H9 (cell line): Measurements from ENCODE around the gene UBE2B. TPM values are rescaled to one million over a fixed set of nuclear protein-coding genes. Genes with fewer than 3 reads are reported as not detected.

Experiments used
- DNase-seq: peaks from one replicate; pipeline ENCODE4 v3.0.0-alpha.2; 2017
- H2AFZ ChIP-seq: one replicate; pipeline ENCODE4 v1.6.1; 2013; ENCODE audit warnings: mild to moderate bottlenecking, low read length, control low read depth, moderate library complexity
- H2AK5ac ChIP-seq: 2 replicates; pipeline ENCODE4 v1.6.1; 2013; ENCODE audit warnings: low read length, control low read depth, mixed read lengths; ENCODE audit not compliant: insufficient read length
- H2BK120ac ChIP-seq: one replicate; pipeline ENCODE4 v1.6.1; 2013; ENCODE audit warnings: low read depth, mild to moderate bottlenecking, low read length, control low read depth, inconsistent platforms; ENCODE audit not compliant: poor library complexity, severe bottlenecking
- H2BK12ac ChIP-seq: 2 replicates; pipeline ENCODE4 v1.6.1; 2013; ENCODE audit warnings: low read length, control low read depth, mixed read lengths, low read depth; ENCODE audit not compliant: insufficient read length
- H2BK15ac ChIP-seq: 2 replicates; pipeline ENCODE4 v1.6.1; 2013; ENCODE audit warnings: low read depth, low read length, control low read depth
- H2BK20ac ChIP-seq: one replicate; pipeline ENCODE4 v1.6.1; 2013; ENCODE audit warnings: low read depth, mild to moderate bottlenecking, low read length, control low read depth, inconsistent platforms; ENCODE audit not compliant: poor library complexity, severe bottlenecking
- H2BK5ac ChIP-seq: 2 replicates; pipeline ENCODE4 v1.6.1; 2013; ENCODE audit warnings: low read length, control low read depth, mixed read lengths; ENCODE audit not compliant: insufficient read length
- H3K14ac ChIP-seq: 2 replicates; pipeline ENCODE4 v1.6.1; 2013; ENCODE audit warnings: low read length, control low read depth; ENCODE audit not compliant: insufficient read depth
- H3K18ac ChIP-seq: 2 replicates; pipeline ENCODE4 v1.6.1; 2013; ENCODE audit warnings: low read depth, mild to moderate bottlenecking, mixed read lengths, low read length, control low read depth; ENCODE audit not compliant: insufficient read length
- H3K23ac ChIP-seq: 2 replicates; pipeline ENCODE4 v1.6.1; 2013; ENCODE audit warnings: low read length, control low read depth, mixed read lengths, low read depth; ENCODE audit not compliant: insufficient read length
- H3K23me2 ChIP-seq: 2 replicates; pipeline ENCODE4 v1.6.1; 2013; ENCODE audit warnings: low read depth, mild to moderate bottlenecking, mixed read lengths, low read length, control low read depth; ENCODE audit not compliant: insufficient read length, poor library complexity, severe bottlenecking
- H3K27ac ChIP-seq: 2 replicates; pipeline ENCODE4 v1.5.1; 2013; ENCODE audit warnings: low read length, control low read depth, mixed read lengths, low read depth; ENCODE audit not compliant: insufficient read length
- H3K27me3 ChIP-seq: 2 replicates; pipeline ENCODE4 v1.6.1; 2013; ENCODE audit warnings: low read length, control low read depth, inconsistent platforms; ENCODE audit not compliant: insufficient read depth
- H3K4ac ChIP-seq: 2 replicates; pipeline ENCODE4 v1.6.1; 2013; ENCODE audit warnings: low read depth, mild to moderate bottlenecking, control low read depth, inconsistent platforms, low read length, moderate library complexity
- H3K4me1 ChIP-seq: 2 replicates; pipeline ENCODE4 v1.6.1; 2013; ENCODE audit warnings: low read length, control low read depth, inconsistent platforms; ENCODE audit not compliant: insufficient read depth
- H3K4me2 ChIP-seq: 2 replicates; pipeline ENCODE4 v1.6.1; 2013; ENCODE audit warnings: low read length, control low read depth, mixed read lengths; ENCODE audit not compliant: insufficient read length, insufficient read depth
- H3K56ac ChIP-seq: 2 replicates; pipeline ENCODE4 v1.6.1; 2013; ENCODE audit warnings: low read depth, mild to moderate bottlenecking, mixed read lengths, low read length, control low read depth; ENCODE audit not compliant: insufficient read length
- H3K79me1 ChIP-seq: 2 replicates; pipeline ENCODE4 v1.6.1; 2013; ENCODE audit warnings: low read depth, mild to moderate bottlenecking, moderate library complexity, low read length, control low read depth, inconsistent platforms; ENCODE audit not compliant: insufficient read depth, poor library complexity, severe bottlenecking
- H3K79me2 ChIP-seq: 2 replicates; pipeline ENCODE4 v1.6.1; 2013; ENCODE audit warnings: low read length, control low read depth, inconsistent platforms; ENCODE audit not compliant: insufficient read depth
- H3K9ac ChIP-seq: 2 replicates; pipeline ENCODE4 v1.6.1; 2013; ENCODE audit warnings: low read length, control low read depth, mixed read lengths; ENCODE audit not compliant: insufficient read length; ENCODE audit errors: extremely low read depth
- H3K9me3 ChIP-seq: one replicate; pipeline ENCODE4 v1.6.1; 2013; ENCODE audit warnings: low read depth, low read length, inconsistent platforms; ENCODE audit not compliant: control insufficient read depth
- H3T11ph ChIP-seq: one replicate; pipeline ENCODE4 v1.6.1; 2013; ENCODE audit warnings: mild to moderate bottlenecking, low read length, control low read depth, inconsistent platforms
- H4K20me1 ChIP-seq: one replicate; pipeline ENCODE4 v1.6.1; 2013; ENCODE audit not compliant: control insufficient read depth, insufficient read length, insufficient read depth
- H4K5ac ChIP-seq: 2 replicates; pipeline ENCODE4 v1.6.1; 2013; ENCODE audit warnings: low read depth, mild to moderate bottlenecking, mixed read lengths, low read length, control low read depth; ENCODE audit not compliant: insufficient read length
- H4K8ac ChIP-seq: replicated peaks from 2 replicates; pipeline ENCODE4 v1.6.1; 2013; ENCODE audit warnings: low read length, control low read depth, mixed read lengths, low read depth; ENCODE audit not compliant: insufficient read length
- H4K91ac ChIP-seq: 2 replicates; pipeline ENCODE4 v1.6.1; 2013; ENCODE audit warnings: low read depth, mild to moderate bottlenecking, moderate library complexity, mixed read lengths, low read length, control low read depth; ENCODE audit not compliant: insufficient read length
- H3K27ac Mint-ChIP-seq, 3 experiments: 2 replicates in 2 of 3; 3 replicates in 1 of 3; pipeline ENCODE4 v1.8.0; 2020 to 2021; ENCODE audit warnings: mixed read lengths in 3 of 3, mild to moderate bottlenecking in 1 of 3, moderate library complexity in 1 of 3
- H3K27me3 Mint-ChIP-seq: 2 replicates; pipeline ENCODE4 v1.8.0; 2021; ENCODE audit warnings: low read depth, mild to moderate bottlenecking, moderate library complexity, mixed read lengths
- H3K36me3 Mint-ChIP-seq, 3 experiments: 2 replicates in 2 of 3; 3 replicates in 1 of 3; pipeline ENCODE4 v1.8.0; 2020 to 2021; ENCODE audit warnings: low read depth in 3 of 3, mixed read lengths in 3 of 3; ENCODE audit not compliant: insufficient read depth in 1 of 3
- H3K4me1 Mint-ChIP-seq, 2 experiments: 2 replicates each; pipeline ENCODE4 v1.8.0; 2020; ENCODE audit warnings: mixed read lengths in 2 of 2
- H3K4me3 Mint-ChIP-seq, 2 experiments: 2 replicates in 1 of 2; 3 replicates in 1 of 2; pipeline ENCODE4 v1.8.0; 2020 to 2021; ENCODE audit warnings: mild to moderate bottlenecking in 2 of 2, mixed read lengths in 2 of 2, moderate library complexity in 1 of 2
- H3K9me3 Mint-ChIP-seq, 2 experiments: 2 replicates in 1 of 2; 3 replicates in 1 of 2; pipeline ENCODE4 v1.8.0; 2020; ENCODE audit warnings: mild to moderate bottlenecking in 2 of 2, mixed read lengths in 2 of 2, moderate library complexity in 1 of 2
- CTCF ChIP-seq: fragments of 200-600 bp; sonication (generic); conservative IDR thresholded peaks from 3 replicates; pipeline ENCODE4 v1.8.0; 2021; ENCODE audit warnings: antibody characterized with exemption, mild to moderate bottlenecking
- WGBS: extraction: QIAGEN DNeasy Blood & Tissue Kit; methylation state at CpG from one replicate; pipeline ENCODE4 v1.1.7; 2013; ENCODE audit warnings: missing lambda C conversion rate, low lambda C conversion rate, mixed read lengths; ENCODE audit not compliant: insufficient read length; ENCODE audit errors: extremely low coverage; 5-methylcytosine and 5-hydroxymethylcytosine counted together
- total RNA-seq: library from RNA; stranded (reverse); gene quantifications from 2 replicates; pipeline ENCODE4 v1.2.1, GENCODE V29; 2021

The UBE2B gene
- total RNA-seq, 1 experiment from 2014 or later: 50.3 TPM

GRCh38 chr5:134437340-134437846 is 66.0 kb downstream of the UBE2B start:
- H3K18ac ChIP-seq: no peak overlapping the region
- H3K14ac ChIP-seq: no peak overlapping the region
- H2BK120ac ChIP-seq: no peak overlapping the region
- H3T11ph ChIP-seq: no peak overlapping the region
- H2AFZ ChIP-seq: no peak overlapping the region
- H3K79me1 ChIP-seq: no peaks in the 10 kb centered on the region
- Mint-ChIP-seq H3K27me3 (no peaks in the 10 kb centered on the region; the same call in 1 of the 2 replicates), H3K36me3 (peaks cover 9 to 25% (median 10%) of the 10 kb centered on the region in 3 experiments; a peak in 4 of 7 replicates), H3K4me3 (no peak overlapping the region), H3K4me1 (peaks cover 40 to 59% of the 10 kb centered on the region in 2 experiments), H3K27ac (peak overlapping the region in 1 of 3 experiments; percentile 82; a peak in 2 of 7 replicates), H3K9me3 (no peaks in the 10 kb centered on the region)
- H4K8ac ChIP-seq: no peak overlapping the region
- no peak overlapping the region for H2AK5ac ChIP-seq
- no peak overlapping the region for H2BK20ac ChIP-seq
- no peaks in the 10 kb centered on the region for H3K9me3 ChIP-seq
- H2BK5ac ChIP-seq: no peak overlapping the region
- no peak overlapping the region for H3K4ac ChIP-seq
- no peak overlapping the region for H2BK12ac ChIP-seq
- H4K20me1 ChIP-seq: peaks cover 2% of the 10 kb centered on the region
- no peak for DNase-seq
- WGBS: no CpG with 5 or more reads among the region's 4 CpGs
- H3K27me3 ChIP-seq: no peaks in the 10 kb centered on the region
- H3K27ac ChIP-seq: no peak overlapping the region
- H4K5ac ChIP-seq: no peak overlapping the region
- H3K23me2 ChIP-seq: no peaks in the 10 kb centered on the region
- H3K23ac ChIP-seq: no peak overlapping the region
- no peak overlapping the region for H4K91ac ChIP-seq
- TF ChIP-seq CTCF: no peak
- peaks cover 2% of the 10 kb centered on the region for H3K4me1 ChIP-seq
- H2BK15ac ChIP-seq: no peak overlapping the region
- no peak overlapping the region for H3K4me2 ChIP-seq
- H3K79me2 ChIP-seq: no peaks in the 10 kb centered on the region
- H3K9ac ChIP-seq: no peak overlapping the region
- no peak overlapping the region for H3K56ac ChIP-seq
